DOHH2 (cell line): ENCODE measurements around the gene ZNF716.

ENCODE experiments used
- CTCF ChIP-seq: fragments of 200-600 bp; sonication (generic); IDR thresholded peaks from one replicate; pipeline ENCODE4 v1.5.1; 2014; ENCODE audit warnings: antibody characterized with exemption, mild to moderate bottlenecking, low read depth, low read length; ENCODE audit not compliant: poor library complexity, severe bottlenecking
- EZH2phosphoT487 ChIP-seq: fragments of 200-600 bp; sonication (generic); IDR thresholded peaks from 2 replicates; pipeline ENCODE4 v1.6.1; 2017; ENCODE audit warnings: borderline replicate concordance, mild to moderate bottlenecking, antibody characterized with exemption, low read length, moderate library complexity, mixed read lengths

- TF ChIP-seq CTCF (no peak), EZH2phosphoT487 (no peak)
These were observed 32.2 kb upstream of the ZNF716 start for GRCh38 chr7:57417736-57418135.
